A549 (cell line): ENCODE results near the gene UNC79. TPM values are rescaled to one million over a fixed set of nuclear protein-coding genes. Genes with fewer than 3 reads are reported as not detected.
A peak's percentile ranks its signal among the peaks of the same experiment; 100 is the strongest.

Experiments used
- ATAC-seq, 2 experiments: fragments of 200-7000 bp in 1 of 2; fragments of >200 bp in 1 of 2; cut with Nextera tagmentation in 1 of 2; cut with Tn5 transposase in 1 of 2; 3 replicates each; pipeline versions ENCODE4 v1.8.0 to v1.9.1; 2018 to 2020; ENCODE audit warnings: mild to moderate bottlenecking in 1 of 2, moderate library complexity in 1 of 2
- CTCF ChIA-PET: fragments of 300-600 bp; sonication (Branson Sonifier 250); formaldehyde crosslinking; extraction: SDS; loops from one replicate; lab custom pipeline; 2021; ENCODE audit warnings: antibody characterized with exemption, inconsistent platforms; lab: Yijun Ruan, JAX
- POLR2A ChIA-PET: fragments of 350-600 bp; formaldehyde crosslinking; extraction: SDS; loops from one replicate; lab custom pipeline; 2021; ENCODE audit warnings: antibody characterized with exemption, inconsistent platforms; lab: Yijun Ruan, JAX
- DNase-seq, 2 experiments: peaks; one replicate each; pipeline versions ENCODE4 v3.0.0 to v3.0.0-alpha.2; 2011 to 2016; ENCODE audit warnings: low read depth in 1 of 2, low spot score in 1 of 2
- FAIRE-seq: peaks from 2 replicates; lab custom pipeline; 2011; peaks lifted over from hg19 to GRCh38; lab: Jason Lieb, UNC
- H3K27ac ChIP-seq, 2 experiments: fragments of >200 bp; sonication (Bioruptor Twin); formaldehyde crosslinking; 3 replicates each; pipeline ENCODE4 v1.5.1; 2016 to 2017
- H3K4me1 ChIP-seq: fragments of >200 bp; sonication (Bioruptor Twin); formaldehyde crosslinking; 3 replicates; pipeline ENCODE4 v1.6.1; 2016
- H3K4me2 ChIP-seq: fragments of >200 bp; sonication (Bioruptor Twin); formaldehyde crosslinking; 3 replicates; pipeline ENCODE4 v1.6.1; 2016
- H3K4me3 ChIP-seq: fragments of >200 bp; sonication (Bioruptor Twin); formaldehyde crosslinking; 3 replicates; pipeline ENCODE4 v1.5.1; 2016
- H3K9me3 ChIP-seq: fragments of >200 bp; sonication (Bioruptor Twin); formaldehyde crosslinking; 3 replicates; pipeline ENCODE4 v1.6.1; 2016
- BCL3 ChIP-seq: fragments of >200 bp; sonication (Bioruptor Twin); formaldehyde crosslinking; IDR thresholded peaks from 3 replicates; pipeline ENCODE4 v1.6.1; 2016
- BHLHE40 ChIP-seq: IDR thresholded peaks from 2 replicates; pipeline ENCODE4 v1.6.1; 2012; ENCODE audit warnings: low read depth, low read length, inconsistent platforms
- CBX8 ChIP-seq: fragments of 200-600 bp; sonication (generic); IDR thresholded peaks from 2 replicates; pipeline ENCODE4 v1.6.1; 2016
- CEBPB ChIP-seq, 2 experiments: fragments of >200 bp in 1 of 2; sonication (Bioruptor Twin) in 1 of 2; formaldehyde crosslinking in 1 of 2; IDR thresholded peaks; 2 replicates each; pipeline ENCODE4 v1.6.1; 2012 to 2016
- CTCF ChIP-seq: fragments of >200 bp; sonication (Bioruptor Twin); formaldehyde crosslinking; IDR thresholded peaks from 3 replicates; pipeline ENCODE4 v1.5.1; 2016
- E2F6 ChIP-seq: IDR thresholded peaks from 2 replicates; pipeline ENCODE4 v1.6.1; 2012; ENCODE audit warnings: low read depth, borderline replicate concordance
- EHF ChIP-seq: fragments of 250-450 bp; sonication (Bioruptor Pico); IDR thresholded peaks from 2 replicates; pipeline ENCODE4 v1.5.0; 2020; ENCODE audit warnings: mild to moderate bottlenecking
- ELK1 ChIP-seq: fragments of 150-350 bp; IDR thresholded peaks from 2 replicates; pipeline ENCODE4 v1.6.1; 2014; ENCODE audit warnings: low read depth, mild to moderate bottlenecking, low read length
- EP300 ChIP-seq, 2 experiments: fragments of >200 bp; sonication (Bioruptor Twin); formaldehyde crosslinking; IDR thresholded peaks; 2 replicates in 1 of 2; 3 replicates in 1 of 2; pipeline ENCODE4 v1.6.1; 2016 to 2017
- FOSB ChIP-seq: fragments of 250-450 bp; sonication (Bioruptor Pico); IDR thresholded peaks from 2 replicates; pipeline ENCODE4 v1.5.0; 2020; ENCODE audit warnings: mild to moderate bottlenecking, moderate library complexity
- FOSL2 ChIP-seq, 2 experiments: fragments of 450-650 bp in 1 of 2; fragments of >200 bp in 1 of 2; sonication (Bioruptor Twin) in 1 of 2; formaldehyde crosslinking; IDR thresholded peaks; 2 replicates each; pipeline versions ENCODE4 v1.5.0 to v1.6.1; 2016 to 2020; ENCODE audit warnings: mild to moderate bottlenecking in 1 of 2, moderate library complexity in 1 of 2
- FOXS1 ChIP-seq: fragments of 250-450 bp; sonication (Bioruptor Pico); IDR thresholded peaks from 2 replicates; pipeline ENCODE4 v1.5.0; 2020; ENCODE audit warnings: mild to moderate bottlenecking, moderate library complexity
- HDAC2 ChIP-seq: fragments of 200-600 bp; sonication (generic); IDR thresholded peaks from 2 replicates; pipeline ENCODE4 v1.6.1; 2016
- HOXA7 ChIP-seq: fragments of 250-450 bp; sonication (Bioruptor Pico); IDR thresholded peaks from 2 replicates; pipeline ENCODE4 v1.5.0; 2020; ENCODE audit warnings: mild to moderate bottlenecking, moderate library complexity
- JUNB ChIP-seq: fragments of >200 bp; sonication (Bioruptor Twin); formaldehyde crosslinking; IDR thresholded peaks from 2 replicates; pipeline ENCODE4 v1.6.1; 2016
- MAFK ChIP-seq: fragments of 450-650 bp; IDR thresholded peaks from 2 replicates; pipeline ENCODE4 v1.6.1; 2014; ENCODE audit not compliant: partially characterized antibody
- MAX ChIP-seq: IDR thresholded peaks from 2 replicates; pipeline ENCODE4 v1.6.1; 2012
- MYC ChIP-seq: IDR thresholded peaks from 2 replicates; pipeline ENCODE4 v1.6.1; 2012; ENCODE audit warnings: mild to moderate bottlenecking, inconsistent platforms, low read length, improper control_type of control experiment, borderline replicate concordance
- NFE2L2 ChIP-seq: fragments of 150-350 bp; conservative IDR thresholded peaks from 2 replicates; pipeline ENCODE4 v1.6.1; 2014; ENCODE audit warnings: low read length
- NR3C1 ChIP-seq: fragments of >200 bp; sonication (Bioruptor Twin); formaldehyde crosslinking; IDR thresholded peaks from 3 replicates; pipeline ENCODE4 v1.6.1; 2017
- PBX3 ChIP-seq: IDR thresholded peaks from 2 replicates; pipeline ENCODE4 v1.6.1; 2012
- PHF8 ChIP-seq: fragments of 200-600 bp; sonication (generic); IDR thresholded peaks from 2 replicates; pipeline ENCODE4 v1.6.1; 2016; ENCODE audit warnings: low read depth, mild to moderate bottlenecking, antibody characterized with exemption, moderate library complexity, borderline replicate concordance
- POLR2AphosphoS2 ChIP-seq: conservative IDR thresholded peaks from 2 replicates; pipeline ENCODE4 v1.6.1; 2012; ENCODE audit warnings: low read length, improper control_type of control experiment, inconsistent platforms
- RAD21 ChIP-seq, 2 experiments: fragments of >200 bp in 1 of 2; sonication (Bioruptor Twin) in 1 of 2; formaldehyde crosslinking in 1 of 2; IDR thresholded peaks in 1 of 2; conservative IDR thresholded peaks in 1 of 2; 2 replicates in 1 of 2; 3 replicates in 1 of 2; pipeline ENCODE4 v1.6.1; 2012 to 2018; ENCODE audit warnings: inconsistent platforms in 1 of 2
- RCOR1 ChIP-seq: fragments of 150-350 bp; IDR thresholded peaks from 2 replicates; pipeline ENCODE4 v1.6.1; 2014; ENCODE audit warnings: antibody characterized with exemption, low read length, low read depth
- SREBF2 ChIP-seq: fragments of 450-650 bp; IDR thresholded peaks from 2 replicates; pipeline ENCODE4 v1.6.1; 2014; ENCODE audit warnings: mild to moderate bottlenecking, moderate library complexity
- TFCP2L1 ChIP-seq: fragments of 250-450 bp; sonication (Bioruptor Pico); IDR thresholded peaks from 2 replicates; pipeline ENCODE4 v1.5.0; 2021; ENCODE audit warnings: mild to moderate bottlenecking
- TP53 ChIP-seq: fragments of 250-450 bp; sonication (Bioruptor Pico); IDR thresholded peaks from 2 replicates; pipeline ENCODE4 v1.5.0; 2021; ENCODE audit warnings: mild to moderate bottlenecking, moderate library complexity
- ZC3H11A ChIP-seq: fragments of 450-650 bp; IDR thresholded peaks from 2 replicates; pipeline ENCODE4 v1.6.1; 2014; ENCODE audit warnings: antibody characterized with exemption, mild to moderate bottlenecking
- WGBS: methylation state at CpG from one replicate; pipeline ENCODE4 v1.1.6; 2017; ENCODE audit errors: missing lambda C conversion rate; 5-methylcytosine and 5-hydroxymethylcytosine counted together
- polyA plus RNA-seq, 4 experiments: library from polyadenylated mRNA; depleted of rRNA in 3 of 4; stranded (reverse); fragments of >200 nt; fragmentation: RNase III in 1 of 4; extraction: RNeasy Plus Mini Kit Qiagen cat#74134 plus additional on column Dnase treatment in 1 of 4; gene quantifications; 2 replicates in 3 of 4; 3 replicates in 1 of 4; pipeline ENCODE4 v1.2.3, GENCODE V29; 2011 to 2017

Gene UNC79
- polyA plus RNA-seq, 2 of the 4 experiments (the other 2 are of a cell fraction) = 0.01 TPM

- ChIA-PET CTCF (no interaction called here), POLR2A (no interaction called here)
- TF ChIP-seq ZC3H11A (no peak), POLR2AphosphoS2 (no peak), MYC (no peak), FOSB (CRISPR knock-in tag) (no peak), CBX8 (no peak), JUNB (no peak), TFCP2L1 (CRISPR knock-in tag) (no peak), FOXS1 (no peak), BHLHE40 (no peak), PBX3 (no peak), HDAC2 (no peak), TP53 (CRISPR knock-in tag) (no peak), PHF8 (no peak)
- Histone ChIP-seq H3K4me1 (no peaks in the 10 kb centered on the region), H3K27ac (no peak overlapping the region), H3K4me3 (no peak overlapping the region), H3K4me2 (no peak overlapping the region), H3K9me3 (no peaks in the 10 kb centered on the region)
- DNase-seq = no peak
- WGBS = 13% methylated on average over 5 of the region's 5 CpGs
- no peak for ATAC-seq
- no peak for FAIRE-seq
Observed at GRCh38 chr14:93571275-93571674, 140.5 kb downstream of the UNC79 start.

GRCh38 chr14:93579178-93579577 lies 148.4 kb downstream of the UNC79 start:
- Histone ChIP-seq H3K27ac (no peak overlapping the region), H3K9me3 (no peaks in the 10 kb centered on the region), H3K4me3 (no peak overlapping the region), H3K4me2 (no peak overlapping the region), H3K4me1 (no peaks in the 10 kb centered on the region)
- WGBS = 48% methylated on average over 3 of the region's 3 CpGs
- ATAC-seq (no peak), DNase-seq (no peak), FAIRE-seq (no peak)
- CTCF ChIA-PET = no interaction called here
- POLR2A ChIA-PET = no interaction called here
- TF ChIP-seq NFE2L2 (peak; percentile 87), E2F6 (no peak), MAX (no peak), MAFK (peak; percentile 69), FOSL2 (IDR thresholded peaks at IDR 0.05) (no peak), FOSL2 (CRISPR knock-in tag; IDR thresholded peaks at IDR 0.05) (peak; percentile 67)

GRCh38 chr14:93582516-93582915 lies 151.8 kb downstream of the UNC79 start:
- no peak overlapping the region for H3K4me3 ChIP-seq
- H3K9me3 ChIP-seq = no peaks in the 10 kb centered on the region
- DNase-seq (no peak), FAIRE-seq (no peak), ATAC-seq (no peak)
- ChIA-PET POLR2A (no interaction called here), CTCF (interaction anchor here (0.7 kb wide), 1 partner anchor 72 kb away, joined by 3 read pairs; no protein-coding TSS in a partner anchor)
- H3K4me2 ChIP-seq = no peak overlapping the region
- H3K27ac ChIP-seq = no peak overlapping the region
- no peaks in the 10 kb centered on the region; the same call in 2 of the 3 replicates for H3K4me1 ChIP-seq
- 48% methylated on average over 10 of the region's 10 CpGs for WGBS
- TF ChIP-seq NFE2L2 (no peak), SREBF2 (no peak), NR3C1 (no peak), EP300 (IDR thresholded peaks at IDR 0.05) (no peak), HOXA7 (CRISPR knock-in tag) (no peak), RAD21 (conservative IDR thresholded peaks at IDR 0.05 in 1 of 2, IDR thresholded peaks at IDR 0.05 in 1 of 2) (no peak), FOXS1 (no peak), CEBPB (IDR thresholded peaks at IDR 0.05) (no peak), PBX3 (no peak), FOSB (CRISPR knock-in tag) (no peak), RCOR1 (no peak), ELK1 (no peak), CTCF (no peak), EHF (CRISPR knock-in tag) (no peak), BHLHE40 (no peak), BCL3 (no peak)
